H1 (cell line): ENCODE data around the gene TARDBP. TPM values are rescaled to one million over a fixed set of nuclear protein-coding genes. Genes with fewer than 3 reads are reported as not detected.

ENCODE experiments used
- CTCF ChIA-PET: fragments of 300-600 bp; sonication (Branson Sonifier 250); formaldehyde crosslinking; loops from one replicate; lab custom pipeline; 2021; ENCODE audit not compliant: partially characterized antibody; lab: Charles Lee
- POLR2A ChIA-PET: fragments of 300-600 bp; sonication (Branson Sonifier 250); formaldehyde crosslinking; loops from one replicate; lab custom pipeline; 2021; ENCODE audit warnings: inconsistent platforms; ENCODE audit not compliant: partially characterized antibody; lab: Charles Lee
- DNase-seq, 2 experiments: peaks; one replicate each; pipeline versions ENCODE4 v3.0.0 to v3.0.0-alpha.2; 2010 to 2022; ENCODE audit warnings: low spot score in 2 of 2, low read depth in 1 of 2, mixed read lengths in 1 of 2
- FAIRE-seq: peaks from 2 replicates; lab custom pipeline; 2011; peaks lifted over from hg19 to GRCh38; lab: Jason Lieb, UNC
- H2AFZ ChIP-seq: 2 replicates; pipeline ENCODE4 v1.8.1; 2012; ENCODE audit warnings: low read length, inconsistent platforms
- H2AK5ac ChIP-seq: 2 replicates; pipeline ENCODE4 v1.6.1; 2013; ENCODE audit warnings: low read depth, low read length
- H2BK120ac ChIP-seq: replicated peaks from 2 replicates; pipeline ENCODE3; 2013; ENCODE audit warnings: low read depth, low read length, inconsistent platforms
- H2BK12ac ChIP-seq: 2 replicates; pipeline ENCODE4 v1.6.1; 2013; ENCODE audit warnings: low read depth, low read length
- H2BK15ac ChIP-seq: 2 replicates; pipeline ENCODE4 v1.6.1; 2013; ENCODE audit warnings: low read length
- H2BK20ac ChIP-seq: 2 replicates; pipeline ENCODE4 v1.6.1; 2013; ENCODE audit warnings: low read length
- H2BK5ac ChIP-seq: 2 replicates; pipeline ENCODE4 v1.6.1; 2013; ENCODE audit warnings: low read depth, low read length
- H3K14ac ChIP-seq: 2 replicates; pipeline ENCODE4 v1.6.1; 2013; ENCODE audit warnings: inconsistent platforms; ENCODE audit not compliant: insufficient read length
- H3K18ac ChIP-seq: 2 replicates; pipeline ENCODE4 v1.6.1; 2013; ENCODE audit warnings: low read length; ENCODE audit errors: extremely low read depth
- H3K23ac ChIP-seq: 2 replicates; pipeline ENCODE4 v1.6.1; 2013; ENCODE audit warnings: inconsistent platforms; ENCODE audit not compliant: insufficient read length
- H3K23me2 ChIP-seq: 2 replicates; pipeline ENCODE4 v1.6.1; 2013; ENCODE audit warnings: low read depth, low read length
- H3K27ac ChIP-seq: 2 replicates; pipeline ENCODE4 v1.6.1; 2011; ENCODE audit warnings: low read depth, low read length, inconsistent platforms
- H3K27me3 ChIP-seq, 4 experiments: replicated peaks in 1 of 4; 1 replicate in 1 of 4; 2 replicates in 3 of 4; pipeline versions ENCODE4 v1.6.1 to v1.8.1; 2011 to 2013; ENCODE audit warnings: low read length in 3 of 4, mild to moderate bottlenecking in 3 of 4, inconsistent platforms in 2 of 4, mixed read lengths in 2 of 4, moderate library complexity in 1 of 4; ENCODE audit not compliant: control insufficient read depth in 3 of 4, insufficient read depth in 3 of 4; ENCODE audit errors: extremely low read depth in 1 of 4
- H3K36me3 ChIP-seq, 4 experiments: 2 replicates each; pipeline versions ENCODE4 v1.6.1 to v1.8.1; 2011 to 2013; ENCODE audit warnings: mild to moderate bottlenecking in 4 of 4, low read length in 3 of 4, moderate library complexity in 2 of 4, control low read depth in 1 of 4, inconsistent platforms in 1 of 4; ENCODE audit not compliant: insufficient read depth in 4 of 4, control insufficient read depth in 2 of 4
- H3K4ac ChIP-seq: replicated peaks from 2 replicates; pipeline ENCODE3; 2013; ENCODE audit warnings: low read length, low read depth, mixed read lengths, inconsistent platforms; ENCODE audit not compliant: insufficient read length
- H3K4me1 ChIP-seq, 4 experiments: replicated peaks in 1 of 4; 1 replicate in 1 of 4; 2 replicates in 3 of 4; pipeline versions ENCODE4 v1.6.1 to v1.8.1; 2011 to 2013; ENCODE audit warnings: low read length in 3 of 4, inconsistent platforms in 2 of 4, mixed read lengths in 1 of 4; ENCODE audit not compliant: insufficient read depth in 4 of 4, control insufficient read depth in 3 of 4
- H3K4me2 ChIP-seq, 2 experiments: 2 replicates each; pipeline versions ENCODE4 v1.6.1 to v1.8.1; 2011 to 2013; ENCODE audit warnings: low read depth in 2 of 2, low read length in 2 of 2, control low read depth in 1 of 2, inconsistent platforms in 1 of 2, mild to moderate bottlenecking in 1 of 2; ENCODE audit not compliant: insufficient read depth in 1 of 2
- H3K4me3 ChIP-seq, 4 experiments: fragments of 200-600, 300-600 bp in 1 of 4; sonication (generic), shearing (Covaris generic), sonication (Bioruptor Twin) in 1 of 4; 2 replicates each; pipeline versions ENCODE4 v1.5.1 to v1.8.1; 2011 to 2016; ENCODE audit warnings: low read length in 4 of 4, low read depth in 3 of 4, control low read depth in 2 of 4, inconsistent platforms in 2 of 4, mild to moderate bottlenecking in 2 of 4, mixed read lengths in 1 of 4, moderate library complexity in 1 of 4; ENCODE audit not compliant: insufficient read depth in 2 of 4; ENCODE audit errors: extremely low read depth in 1 of 4
- H3K56ac ChIP-seq: replicated peaks from 2 replicates; pipeline ENCODE3; 2013; ENCODE audit warnings: low read depth, mild to moderate bottlenecking, mixed read lengths, low read length, inconsistent platforms; ENCODE audit not compliant: insufficient read length
- H3K79me1 ChIP-seq: 2 replicates; pipeline ENCODE4 v1.6.1; 2013; ENCODE audit warnings: low read depth, low read length, control low read depth
- H3K79me2 ChIP-seq, 2 experiments: 2 replicates each; pipeline versions ENCODE4 v1.6.1 to v1.8.1; 2012 to 2013; ENCODE audit warnings: low read length in 2 of 2, mild to moderate bottlenecking in 2 of 2, inconsistent platforms in 1 of 2; ENCODE audit not compliant: insufficient read depth in 2 of 2, control insufficient read depth in 1 of 2
- H3K9ac ChIP-seq, 4 experiments: replicated peaks in 1 of 4; 1 replicate in 1 of 4; 2 replicates in 3 of 4; pipeline versions ENCODE4 v1.6.1 to v1.8.1; 2011 to 2013; ENCODE audit warnings: low read depth in 3 of 4, low read length in 3 of 4, control low read depth in 2 of 4, mild to moderate bottlenecking in 2 of 4, moderate library complexity in 2 of 4, inconsistent platforms in 1 of 4; ENCODE audit errors: extremely low read depth in 1 of 4
- H3K9me3 ChIP-seq, 2 experiments: 2 replicates each; pipeline versions ENCODE4 v1.6.1 to v1.8.1; 2012 to 2013; ENCODE audit warnings: mild to moderate bottlenecking in 2 of 2, moderate library complexity in 2 of 2, control low read depth in 1 of 2, inconsistent platforms in 1 of 2, low read depth in 1 of 2, low read length in 1 of 2, mixed read lengths in 1 of 2; ENCODE audit not compliant: insufficient read depth in 2 of 2
- H4K20me1 ChIP-seq, 2 experiments: replicated peaks in 1 of 2; 2 replicates each; pipeline versions ENCODE3 to v1.8.1; 2011 to 2013; ENCODE audit warnings: inconsistent platforms in 2 of 2, low read length in 2 of 2, mild to moderate bottlenecking in 1 of 2; ENCODE audit not compliant: insufficient read depth in 2 of 2, control insufficient read depth in 1 of 2
- H4K5ac ChIP-seq: 2 replicates; pipeline ENCODE4 v1.6.1; 2013; ENCODE audit warnings: low read length, low read depth, mixed read lengths, inconsistent platforms; ENCODE audit not compliant: insufficient read length
- H4K8ac ChIP-seq: 2 replicates; pipeline ENCODE4 v1.8.0; 2013; ENCODE audit warnings: mild to moderate bottlenecking, moderate library complexity, low read length, inconsistent platforms; ENCODE audit not compliant: insufficient read depth; ENCODE audit errors: extremely low read depth
- H4K91ac ChIP-seq: replicated peaks from 2 replicates; pipeline ENCODE3; 2013; ENCODE audit warnings: low read length, mixed read lengths, inconsistent platforms; ENCODE audit not compliant: insufficient read length
- EZH2 ChIP-seq: fragments of 200-600 bp; sonication (generic); IDR thresholded peaks from 2 replicates; pipeline ENCODE4 v1.7.1; 2012; ENCODE audit warnings: low read depth, mild to moderate bottlenecking, moderate library complexity, low read length, inconsistent platforms; ENCODE audit not compliant: severe bottlenecking
- GTF2F1 ChIP-seq: IDR thresholded peaks from 2 replicates; pipeline ENCODE4 v1.6.1; 2012; ENCODE audit warnings: low read depth, low read length, improper control_type of control experiment, borderline replicate concordance
- KDM1A ChIP-seq: fragments of 200-600, 300-600 bp; sonication (generic); IDR thresholded peaks from 2 replicates; pipeline ENCODE4 v1.7.1; 2016; ENCODE audit warnings: mild to moderate bottlenecking, low read length, borderline replicate concordance
- RNF2 ChIP-seq: fragments of 200-900, 300-1000 bp; sonication (generic); IDR thresholded peaks from 2 replicates; pipeline ENCODE4 v1.7.1; 2016; ENCODE audit warnings: borderline replicate concordance, low read depth, mild to moderate bottlenecking, antibody characterized with exemption, low read length; ENCODE audit not compliant: poor library complexity, severe bottlenecking; ENCODE audit errors: missing control alignments
- RXRA ChIP-seq: IDR thresholded peaks from 2 replicates; pipeline ENCODE4 v1.6.1; 2011; ENCODE audit warnings: low read depth, mild to moderate bottlenecking, low read length, moderate library complexity; ENCODE audit not compliant: insufficient read depth
- SIN3A ChIP-seq, 2 experiments: IDR thresholded peaks in 1 of 2; conservative IDR thresholded peaks in 1 of 2; 2 replicates each; pipeline ENCODE4 v1.6.1; 2011 to 2012; ENCODE audit warnings: low read length in 2 of 2, improper control_type of control experiment in 1 of 2, low read depth in 1 of 2, mild to moderate bottlenecking in 1 of 2
- SIRT6 ChIP-seq: IDR thresholded peaks from one replicate; pipeline ENCODE4 v1.7.1; 2012; ENCODE audit warnings: low read length, inconsistent platforms
- TAF1 ChIP-seq: IDR thresholded peaks from 2 replicates; pipeline ENCODE4 v1.6.1; 2011; ENCODE audit warnings: mild to moderate bottlenecking, low read depth, low read length
- TCF12 ChIP-seq: IDR thresholded peaks from 2 replicates; pipeline ENCODE4 v1.6.1; 2011; ENCODE audit warnings: low read depth, mild to moderate bottlenecking, low read length
- YY1 ChIP-seq: IDR thresholded peaks from 2 replicates; pipeline ENCODE4 v1.6.1; 2011; ENCODE audit warnings: low read depth, mild to moderate bottlenecking, low read length
- WGBS, 2 experiments: shearing (Covaris generic) in 1 of 2; methylation state at CpG; one replicate each; pipeline versions ENCODE4 v1.1.6 to v1.1.7; 2013 to 2015; ENCODE audit warnings: low lambda C conversion rate in 2 of 2, mixed read lengths in 2 of 2, inconsistent platforms in 1 of 2, low coverage in 1 of 2, missing lambda C conversion rate in 1 of 2; ENCODE audit not compliant: insufficient replicate concordance in 2 of 2, insufficient coverage in 1 of 2, insufficient read length in 1 of 2; ENCODE audit errors: extremely low coverage in 1 of 2, missing lambda C conversion rate in 1 of 2; 5-methylcytosine and 5-hydroxymethylcytosine counted together
- polyA plus RNA-seq, 7 experiments: library from polyadenylated mRNA; depleted of rRNA in 3 of 7; stranded (reverse) in 5 of 7; unstranded in 2 of 7; fragments of >200 nt in 5 of 7; fragments of 200-250 nt in 2 of 7; gene quantifications; 1 replicate in 5 of 7; 2 replicates in 1 of 7; 4 replicates in 1 of 7; pipeline versions ENCODE4 v1.2.1 to v1.2.3, GENCODE V29; 2011 to 2013; ENCODE audit warnings: missing spikeins in 2 of 7, mixed read lengths in 2 of 7
- total RNA-seq: library from RNA; stranded (reverse); fragmentation: NEBNext Ultra II Directional; extraction: Animal tissue kit (Norgen Biotek cat#: 25700); gene quantifications from 2 replicates; pipeline ENCODE4 v1.2.1, GENCODE V29; 2021
- TF ChIP-seq, protein P1 (sequence below): IDR thresholded peaks from 2 replicates; pipeline ENCODE4 v1.6.1; 2011; ENCODE audit warnings: low read depth, mild to moderate bottlenecking, low read length; ENCODE audit not compliant: insufficient read depth

The TARDBP gene
- total and polyA plus RNA-seq, 2 of the 8 experiments (the other 6 are each of a cell fraction or from before 2014, with no cell fraction given): 144 to 240 TPM

GRCh38 chr1:11068600-11069473 is 56.4 kb downstream of the TARDBP start:
- no peak overlapping the region for H2BK12ac ChIP-seq
- CTCF ChIA-PET: interaction anchor here (1.1 to 8.6 kb wide), 5 partner anchors 8 to 35 kb away, joined by 3 to 58 read pairs (median 11); no protein-coding TSS in a partner anchor
- no peak overlapping the region for H2BK20ac ChIP-seq
- no peak overlapping the region for H2AK5ac ChIP-seq
- no peaks in the 10 kb centered on the region for H3K9me3 ChIP-seq
- no peak overlapping the region for H4K8ac ChIP-seq
- FAIRE-seq: no peak
- H3K79me2 ChIP-seq: no peaks in the 10 kb centered on the region
- H2BK120ac ChIP-seq: no peak overlapping the region
- no peak overlapping the region for H4K91ac ChIP-seq
- POLR2A ChIA-PET: interaction anchor here (1.2 to 3.8 kb wide), 5 partner anchors 8 to 25 kb away, joined by 3 to 18 read pairs (median 4); partner anchors contain the start of gene SRM
- peaks cover 0 to 10% of the 10 kb centered on the region in 2 experiments for H4K20me1 ChIP-seq
- no peak overlapping the region for H3K4ac ChIP-seq
- H3K23me2 ChIP-seq: no peaks in the 10 kb centered on the region
- no peak overlapping the region for H3K27ac ChIP-seq
- H3K56ac ChIP-seq: no peak overlapping the region
- peaks cover 33 to 80% (median 68%) of the 10 kb centered on the region in 4 experiments for H3K36me3 ChIP-seq
- H3K9ac ChIP-seq: no peak overlapping the region
- no peaks in the 10 kb centered on the region for H3K4me1 ChIP-seq
- H3K4me2 ChIP-seq: no peak overlapping the region
- WGBS, 2 experiments: 92% methylated on average over 17 of the region's 17 CpGs; no CpG with 5 or more reads in 1 of the 2 experiments
- H3K4me3 ChIP-seq: no peak overlapping the region
- no peaks in the 10 kb centered on the region for H3K79me1 ChIP-seq
- no peak for DNase-seq
- H2BK5ac ChIP-seq: no peak overlapping the region
- no peak overlapping the region for H2BK15ac ChIP-seq
- H4K5ac ChIP-seq: no peak overlapping the region
- no peak overlapping the region for H3K23ac ChIP-seq
- no peak overlapping the region for H2AFZ ChIP-seq
- no peak overlapping the region for H3K18ac ChIP-seq
- no peak overlapping the region for H3K14ac ChIP-seq
- H3K27me3 ChIP-seq: no peaks in the 10 kb centered on the region; a peak in 1 of 7 replicates
- TF ChIP-seq TCF12: no peak
- no peak for TF ChIP-seq GTF2F1
- TF ChIP-seq YY1: no peak
- no peak for TF ChIP-seq TAF1
- TF ChIP-seq SIRT6: no peak
- TF ChIP-seq RNF2: no peak
- TF ChIP-seq EZH2: no peak
- TF ChIP-seq SIN3A (conservative IDR thresholded peaks at IDR 0.05 in 1 of 2, IDR thresholded peaks at IDR 0.05 in 1 of 2; ENCODE audit: low read depth in 1 of 2, low read length in 2 of 2): no peak
- no peak for TF ChIP-seq RXRA
- TF ChIP-seq, protein P1, sequence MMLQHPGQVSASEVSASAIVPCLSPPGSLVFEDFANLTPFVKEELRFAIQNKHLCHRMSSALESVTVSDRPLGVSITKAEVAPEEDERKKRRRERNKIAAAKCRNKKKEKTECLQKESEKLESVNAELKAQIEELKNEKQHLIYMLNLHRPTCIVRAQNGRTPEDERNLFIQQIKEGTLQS: no peak
- no peak for TF ChIP-seq KDM1A
